ENCODE measurements around the gene SDK2. TPM values are rescaled to one million over a fixed set of nuclear protein-coding genes. Genes with fewer than 3 reads are reported as not detected.
"Not testable (repeated sequence)": the region's sequence is repeated elsewhere in the genome, so short reads cannot be mapped to it uniquely, and the experiment has no call there.

Gene SDK2
- polyA plus RNA-seq, 6 donors from 2014 or later: 0.10 to 6.3 (median 1.6) TPM

DNA sequence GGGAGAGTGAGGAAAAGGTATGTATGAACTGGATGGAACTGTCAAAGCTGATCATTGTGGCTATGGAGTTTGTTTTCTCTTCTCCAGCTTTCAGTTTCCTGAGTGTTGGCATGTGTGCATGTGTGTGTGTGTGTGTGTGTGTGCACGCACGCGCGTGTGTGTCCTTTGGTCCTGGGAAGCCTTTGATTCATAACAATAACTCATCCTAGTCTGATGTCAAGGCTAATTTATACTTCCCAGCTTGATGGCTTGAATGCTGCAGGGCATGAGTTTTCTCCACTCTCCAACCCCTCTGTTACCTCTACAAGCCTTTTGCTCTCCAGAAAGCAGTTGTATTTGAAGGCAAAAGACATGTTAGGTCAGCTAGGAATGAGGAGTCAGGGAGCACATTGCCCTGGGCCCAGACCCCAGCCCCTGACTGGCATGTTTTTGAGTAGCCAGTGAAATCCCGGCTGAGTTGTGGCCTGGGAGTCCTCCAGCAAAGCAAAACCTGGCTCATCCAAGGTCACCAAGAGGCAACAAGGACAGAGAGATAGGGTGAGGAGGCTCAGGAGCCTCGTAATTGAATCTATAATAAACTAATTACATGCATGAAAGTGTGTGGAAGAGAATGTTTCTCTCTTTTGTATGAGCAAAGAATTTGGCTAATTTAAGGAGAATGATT is 323.5 kb downstream of the SDK2 start:
- H3K4me3 Mint-ChIP-seq: no peak overlapping the region
- H3K36me3 Mint-ChIP-seq: no peaks in the 10 kb centered on the region
- peak overlapping the region in 1 of 6 donors; percentile 86 for H3K27ac Mint-ChIP-seq
- DNase-seq: no peak
- ATAC-seq (ENCODE audit: low read depth in 2 of 2): no peak
- peaks cover 9 to 14% (median 11%) of the 10 kb centered on the region in 3 donors for H3K4me1 Mint-ChIP-seq
- peaks cover 14 to 19% (median 19%) of the 10 kb centered on the region in 3 donors for H3K27me3 Mint-ChIP-seq
- peaks cover 0 to 4% (median 0%) of the 10 kb centered on the region in 7 donors for H3K9me3 Mint-ChIP-seq

GRCh38 chr17:73319766-73320165 is 324.5 kb downstream of the SDK2 start:
- no peak for DNase-seq
- Mint-ChIP-seq H3K4me3 (no peak overlapping the region), H3K9me3 (peaks cover 0 to 4% (median 0%) of the 10 kb centered on the region in 7 donors), H3K27ac (no peak overlapping the region), H3K36me3 (no peaks in the 10 kb centered on the region), H3K27me3 (peaks cover 9 to 13% (median 10%) of the 10 kb centered on the region in 3 donors), H3K4me1 (peaks cover 9 to 14% (median 11%) of the 10 kb centered on the region in 3 donors)
- ATAC-seq (ENCODE audit: low read depth in 2 of 2): no peak

DNA sequence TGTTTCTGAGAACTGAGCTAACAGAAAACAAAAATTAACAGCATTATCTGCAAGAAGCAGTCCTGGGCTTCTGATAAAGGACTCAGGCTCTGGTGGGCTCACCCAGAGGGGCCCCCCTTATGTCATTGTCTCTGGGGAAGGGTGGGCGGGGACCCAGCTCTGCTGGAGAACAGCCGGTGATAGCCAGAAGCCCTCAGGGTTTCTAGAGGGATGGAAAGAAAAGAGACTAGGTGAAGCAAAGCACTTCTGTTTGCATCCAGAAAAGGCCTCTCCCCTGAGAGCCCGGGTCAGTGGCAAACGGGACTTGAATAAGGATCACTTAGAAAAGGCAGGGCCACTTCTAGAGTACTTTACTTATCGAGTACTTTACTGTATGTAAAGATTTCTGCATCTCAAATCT is 325.4 kb downstream of the SDK2 start:
- Mint-ChIP-seq H3K9me3 (peaks cover 0 to 2% (median 0%) of the 10 kb centered on the region in 7 donors), H3K4me1 (peaks cover 9 to 14% (median 11%) of the 10 kb centered on the region in 3 donors), H3K27me3 (peaks cover 0 to 5% (median 4%) of the 10 kb centered on the region in 3 donors), H3K36me3 (no peaks in the 10 kb centered on the region), H3K27ac (no peak overlapping the region), H3K4me3 (no peak overlapping the region)
- DNase-seq (no peak), ATAC-seq (ENCODE audit: low read depth in 2 of 2) (no peak)

DNA sequence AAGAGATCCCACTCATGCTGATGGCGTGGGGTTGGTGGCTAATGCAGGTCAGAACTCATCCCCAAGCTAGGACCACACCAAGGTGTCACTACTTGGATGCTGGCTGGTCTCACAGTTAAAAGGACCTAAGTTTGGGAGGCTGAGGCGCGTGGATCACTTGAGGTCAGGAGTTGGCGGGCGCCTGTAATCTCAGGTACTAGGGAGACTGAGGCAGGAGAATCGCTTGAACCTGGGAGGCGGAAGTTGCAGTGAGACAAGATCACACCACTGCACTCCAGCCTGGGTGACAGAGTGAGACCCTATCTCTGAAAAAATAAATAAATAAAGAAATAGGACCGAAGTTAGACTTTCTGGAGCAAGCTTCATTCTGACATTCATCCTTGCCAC is 325.8 kb downstream of the SDK2 start:
- peaks cover 0 to 2% (median 0%) of the 10 kb centered on the region in 7 donors for H3K9me3 Mint-ChIP-seq
- H3K4me3 Mint-ChIP-seq: no peak overlapping the region
- no peak for ATAC-seq (ENCODE audit: low read depth in 2 of 2)
- H3K4me1 Mint-ChIP-seq: peaks cover 9 to 14% (median 11%) of the 10 kb centered on the region in 3 donors
- no peaks in the 10 kb centered on the region for H3K36me3 Mint-ChIP-seq
- H3K27me3 Mint-ChIP-seq: peaks cover 0 to 5% (median 4%) of the 10 kb centered on the region in 3 donors
- H3K27ac Mint-ChIP-seq: no peak overlapping the region
- no peak for DNase-seq

DNA sequence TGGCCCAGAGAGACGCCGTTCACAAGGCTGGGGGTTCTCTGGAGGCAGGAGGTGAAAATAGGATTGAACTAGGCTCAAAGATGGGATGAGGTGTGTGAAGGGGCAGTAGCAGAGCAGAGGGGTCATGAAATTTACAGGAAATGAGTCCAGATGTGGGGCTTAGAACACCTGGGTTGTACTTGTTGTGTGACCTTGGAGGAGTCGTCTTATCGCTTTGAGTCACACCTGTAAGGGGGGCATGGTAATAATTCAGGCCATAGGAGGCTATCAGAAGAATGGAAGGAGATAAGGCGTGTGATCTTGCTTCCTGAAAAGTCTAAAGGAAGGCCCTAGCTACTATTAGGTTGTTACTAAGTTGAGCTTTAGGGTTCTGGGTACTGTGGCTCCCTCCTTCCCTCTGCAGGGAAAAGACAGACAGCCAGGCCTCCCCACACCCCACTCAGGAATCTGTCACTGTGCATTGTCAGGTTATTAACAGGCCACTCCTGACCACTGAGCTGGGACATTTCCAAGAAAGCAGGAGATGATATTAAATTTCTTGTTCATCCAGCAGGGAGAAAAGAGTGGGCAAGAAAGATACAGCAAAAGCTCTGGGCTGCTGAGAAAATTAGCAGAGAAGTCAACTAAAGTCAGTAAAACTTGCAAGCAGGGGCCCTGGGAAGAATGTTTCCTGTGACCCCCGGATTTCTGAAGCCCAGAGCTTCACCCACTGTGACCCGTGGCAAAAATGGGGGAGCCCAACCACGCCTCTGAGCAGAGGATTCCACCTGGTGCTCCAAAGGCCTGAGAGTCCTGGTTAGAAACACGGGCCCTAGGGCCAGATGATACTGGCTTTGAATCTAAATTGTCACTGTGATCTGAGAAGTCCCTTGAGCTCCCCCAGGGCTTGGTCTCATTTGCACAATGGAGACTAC is 326.5 kb downstream of the SDK2 start:
- Mint-ChIP-seq H3K27me3 (peaks cover 0 to 5% (median 4%) of the 10 kb centered on the region in 3 donors), H3K4me1 (peaks cover 9 to 14% (median 11%) of the 10 kb centered on the region in 3 donors), H3K9me3 (peaks cover 0 to 2% (median 0%) of the 10 kb centered on the region in 7 donors), H3K27ac (peak overlapping the region in 1 of 6 donors; percentile 62), H3K4me3 (peak overlapping the region in 2 of 8 donors; percentile 17 to 55), H3K36me3 (no peaks in the 10 kb centered on the region)
- ATAC-seq (ENCODE audit: low read depth in 2 of 2): no peak
- no peak for DNase-seq

GRCh38 chr17:73316919-73317505 is 327.2 kb downstream of the SDK2 start:
- ATAC-seq (ENCODE audit: low read depth in 2 of 2) (peak; percentile 74 to 82), DNase-seq (peak; percentile 21)
- Mint-ChIP-seq H3K4me3 (peak overlapping the region in 2 of 8 donors; percentile 17 to 55), H3K9me3 (no peaks in the 10 kb centered on the region), H3K4me1 (peaks cover 9 to 17% (median 11%) of the 10 kb centered on the region in 3 donors), H3K36me3 (no peaks in the 10 kb centered on the region), H3K27ac (peak overlapping the region in 1 of 6 donors; percentile 62), H3K27me3 (peaks cover 0 to 5% (median 4%) of the 10 kb centered on the region in 3 donors)

DNA sequence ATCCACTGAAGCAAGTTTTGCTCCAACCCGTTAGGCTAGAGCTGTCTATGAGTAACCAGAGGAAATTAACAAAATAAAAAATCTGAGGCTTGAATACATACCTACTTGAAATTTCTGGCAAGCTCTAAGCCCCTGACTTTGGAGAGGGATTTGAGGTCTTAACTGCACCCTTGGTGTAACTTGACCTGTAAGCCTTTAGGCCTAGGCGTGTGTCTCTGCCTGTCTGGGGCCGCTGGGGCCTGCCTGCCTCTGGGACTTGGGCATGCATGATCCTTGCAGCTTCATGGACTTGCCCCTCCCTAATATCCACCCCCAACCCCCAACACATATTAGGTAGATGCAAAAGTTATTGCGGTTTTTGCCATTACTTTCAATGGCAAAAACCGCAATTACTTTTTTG is 328.8 kb downstream of the SDK2 start:
- Mint-ChIP-seq H3K27ac (no peak overlapping the region), H3K4me1 (peaks cover 9 to 19% (median 14%) of the 10 kb centered on the region in 3 donors), H3K4me3 (no peak overlapping the region)

DNA sequence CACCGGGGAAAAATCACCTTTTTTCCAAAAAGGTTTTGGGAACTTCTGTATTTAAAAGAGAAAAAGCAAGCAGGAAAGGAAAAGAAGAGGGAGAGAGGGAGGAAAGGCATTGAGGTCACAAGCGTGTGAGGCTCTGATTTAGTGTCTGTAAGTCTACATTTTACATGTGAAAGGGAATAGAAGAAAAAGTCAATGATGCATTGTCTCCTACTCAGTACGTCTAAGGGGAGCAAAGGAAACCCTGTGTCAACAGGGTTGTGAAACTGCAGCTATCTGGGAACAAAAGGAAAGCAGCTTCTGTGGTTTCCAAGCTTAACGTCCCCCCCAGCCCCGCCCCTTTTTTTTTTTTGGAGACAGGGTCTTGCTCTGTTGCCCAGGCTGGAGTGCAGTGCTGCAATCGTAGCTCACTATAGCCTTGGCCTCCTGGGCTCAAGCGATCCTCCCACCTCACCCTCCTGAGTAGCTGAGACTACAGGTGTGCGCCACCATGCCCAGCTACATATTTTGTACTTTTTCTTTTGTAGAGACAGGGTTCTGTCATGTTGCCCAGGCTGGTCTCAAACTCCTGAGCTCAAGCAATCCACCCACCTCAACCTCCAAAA is 330.6 kb downstream of the SDK2 start:
- DNase-seq: no peak
- Mint-ChIP-seq H3K4me3 (peak overlapping the region in 6 of 8 donors; percentile 36 to 82 (median 64)), H3K9me3 (no peaks in the 10 kb centered on the region), H3K27ac (peak overlapping the region in 2 of 6 donors; percentile 30 to 76), H3K4me1 (peaks cover 22 to 31% (median 28%) of the 10 kb centered on the region in 3 donors), H3K27me3 (peaks cover 0 to 5% (median 0%) of the 10 kb centered on the region in 3 donors), H3K36me3 (no peaks in the 10 kb centered on the region)
- ATAC-seq (ENCODE audit: low read depth in 2 of 2): no peak

More for the DNA sequence above, 328.8 kb downstream of the SDK2 start:
- Mint-ChIP-seq H3K36me3 (no peaks in the 10 kb centered on the region), H3K9me3 (no peaks in the 10 kb centered on the region), H3K27me3 (peaks cover 0 to 5% (median 4%) of the 10 kb centered on the region in 3 donors)
- DNase-seq: no peak
- no peak for ATAC-seq (ENCODE audit: low read depth in 2 of 2)

- H3K27me3 Mint-ChIP-seq; DNase-seq; ATAC-seq (ENCODE audit: low read depth in 2 of 2); H3K36me3 Mint-ChIP-seq; H3K9me3 Mint-ChIP-seq: not testable (repeated sequence)
- Mint-ChIP-seq H3K4me1 (peaks cover 22 to 31% (median 28%) of the 10 kb centered on the region in 3 donors), H3K27ac (peak overlapping the region in 1 of 6 donors; percentile 69), H3K4me3 (peak overlapping the region; percentile 56 to 91 (median 87))
Observed at GRCh38 chr17:73312887-73313286, 331.4 kb downstream of the SDK2 start.

DNA sequence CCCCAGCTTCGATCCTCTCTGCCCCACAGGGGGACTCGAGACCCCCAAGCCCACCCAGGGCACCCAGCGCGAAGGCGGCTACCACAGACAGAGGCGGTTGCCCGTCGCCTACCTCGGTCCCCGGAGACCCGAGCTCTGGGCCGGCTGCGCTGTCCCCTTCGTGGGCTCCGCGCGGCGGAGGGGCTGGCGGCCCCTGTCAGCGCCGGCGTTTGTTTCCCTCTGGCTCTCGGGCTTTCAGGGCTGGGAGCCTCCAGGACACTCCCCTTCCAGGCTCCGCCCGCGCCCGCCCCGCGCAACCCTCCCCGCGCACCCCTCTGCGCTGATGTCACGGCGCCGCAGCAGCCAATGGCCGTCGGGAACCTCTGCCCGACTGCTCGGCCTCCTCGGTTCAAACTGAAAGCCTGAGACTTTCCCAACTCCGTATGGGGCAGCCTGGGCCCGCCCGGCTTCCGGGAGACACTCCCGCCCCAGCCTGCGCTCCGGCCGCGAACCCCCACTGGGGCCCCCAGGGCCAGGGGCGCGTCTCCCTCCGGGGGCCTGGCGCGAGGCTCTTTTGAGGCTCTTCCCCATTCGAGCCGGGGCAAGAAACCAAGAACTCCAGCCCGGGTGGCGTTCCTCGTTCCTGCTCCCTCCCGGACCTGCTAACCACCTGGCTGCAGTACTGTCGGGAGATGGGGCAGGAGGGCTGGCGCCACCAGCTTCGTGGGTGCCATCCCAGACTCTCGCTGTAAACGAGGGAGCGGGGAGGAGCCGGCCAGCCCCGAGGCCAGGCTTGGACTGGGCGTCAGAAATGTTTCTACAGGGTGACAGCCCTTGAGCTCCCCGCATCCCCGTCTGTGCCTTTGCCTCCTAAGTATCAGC is 332.2 kb downstream of the SDK2 start, which contains the start of gene CDC42EP4:
CDC42EP4 (minus strand) TSS at position 221 of the 861 bp plus-strand sequence. CDS start 25,501 bp downstream, outside the sequence.
- Mint-ChIP-seq H3K9me3 (no peaks in the 10 kb centered on the region), H3K27me3 (peaks cover 0 to 3% (median 0%) of the 10 kb centered on the region in 3 donors), H3K4me3 (peak within 1 kb of the TSS; percentile 85 to 91 (median 88)), H3K4me1 (peaks cover 16 to 23% (median 22%) of the 10 kb centered on the region in 3 donors), H3K27ac (peak within 1 kb of the TSS in 5 of 6 donors; percentile 31 to 97 (median 52)), H3K36me3 (no peaks in the 10 kb centered on the region)
- ATAC-seq (ENCODE audit: low read depth in 2 of 2): peak; percentile 85 to 88
- DNase-seq: peak; percentile 69

DNA sequence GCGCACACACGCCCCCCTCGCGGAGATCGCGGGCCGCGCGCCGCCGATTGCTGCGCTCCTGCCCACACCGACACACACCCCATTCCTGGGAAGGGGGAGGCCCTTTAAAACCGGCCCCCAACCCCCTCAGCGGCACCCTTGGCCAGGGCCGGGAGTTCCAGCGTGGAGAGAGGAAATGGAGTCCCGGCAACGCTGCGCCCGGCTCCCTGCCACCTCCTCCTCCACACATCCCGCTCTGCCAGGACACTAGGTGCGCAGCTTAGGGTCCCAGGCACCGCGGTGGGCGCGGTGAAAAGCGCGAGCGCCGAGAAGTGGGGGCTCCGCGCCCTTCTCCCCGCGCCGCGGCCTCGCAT is 332.8 kb downstream of the SDK2 start:
- ATAC-seq (ENCODE audit: low read depth in 2 of 2) (peak; percentile 3 to 5), DNase-seq (no peak)
- Mint-ChIP-seq H3K9me3 (no peaks in the 10 kb centered on the region), H3K27ac (peak overlapping the region in 4 of 6 donors; percentile 26 to 52 (median 40)), H3K36me3 (no peaks in the 10 kb centered on the region), H3K4me3 (peak overlapping the region; percentile 82 to 91 (median 88)), H3K4me1 (peaks cover 13 to 17% (median 17%) of the 10 kb centered on the region in 3 donors), H3K27me3 (peaks cover 0 to 9% (median 0%) of the 10 kb centered on the region in 3 donors)
